GM12801 (cell line): ENCODE measurements around the gene CNGA4.

ENCODE experiments used
- CTCF ChIP-seq: IDR thresholded peaks from one replicate; pipeline ENCODE4 v1.5.1; 2011; ENCODE audit warnings: control low read depth; ENCODE audit not compliant: insufficient read length; ENCODE audit errors: extremely low read depth

Gene CNGA4

GRCh38 chr11:6284250-6284649 lies 45.4 kb downstream of the CNGA4 start:
- TF ChIP-seq CTCF = no peak

GRCh38 chr11:6285019-6285418 lies 46.1 kb downstream of the CNGA4 start:
- TF ChIP-seq CTCF = no peak
